Stimulated activated CD8-positive, alpha-beta memory T cell treated with anti-CD3 and anti-CD28 coated beads, Interleukin-7, amount 100 ng/mL, for 1 hour (primary cell): ENCODE measurements around the gene NKD2.
"Not testable (repeated sequence)": the region's sequence is repeated elsewhere in the genome, so short reads cannot be mapped to it uniquely, and the experiment has no call there.

Source experiments
- DNase-seq, 2 donors: peaks; one replicate each; pipeline ENCODE4 v3.0.0-alpha.2; 2020; ENCODE audit warnings: low read depth in 2 of 2

The NKD2 gene

DNA sequence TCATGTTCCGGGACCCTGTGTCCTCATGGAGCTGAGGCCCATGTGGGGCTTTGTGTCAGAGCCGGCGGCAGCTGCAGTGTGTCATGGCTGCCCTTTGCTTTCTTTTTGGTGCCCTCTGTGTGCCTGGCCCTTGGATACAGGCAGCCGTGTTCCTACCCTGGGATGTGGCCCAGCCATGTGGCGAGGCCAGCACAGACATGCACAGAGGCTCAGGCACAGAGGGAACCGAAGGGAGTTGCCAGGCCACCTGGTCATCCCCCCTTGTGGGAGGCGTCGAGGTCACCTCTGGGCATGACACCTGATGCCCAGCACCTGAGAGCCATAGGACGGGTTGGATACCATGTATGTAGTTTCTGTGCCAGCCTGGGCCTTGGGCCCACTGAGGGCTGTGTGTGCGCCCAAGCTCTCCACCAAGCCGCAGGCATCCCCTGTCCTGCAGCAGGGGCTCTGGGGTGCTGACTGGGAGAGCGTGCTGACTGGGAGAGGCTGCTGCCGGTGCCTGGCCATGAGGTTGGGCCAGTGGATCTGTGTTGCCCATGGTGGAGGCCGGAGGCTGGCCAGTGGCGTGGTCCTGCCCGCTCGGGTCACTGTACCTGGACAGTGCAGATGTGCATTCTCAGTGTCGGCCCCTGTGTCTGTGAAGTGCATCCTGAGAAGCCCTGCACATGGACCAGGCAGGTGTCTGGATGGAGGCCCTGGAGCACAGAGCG, 4.8 kb downstream of the NKD2 start:
- DNase-seq: no peak

DNA sequence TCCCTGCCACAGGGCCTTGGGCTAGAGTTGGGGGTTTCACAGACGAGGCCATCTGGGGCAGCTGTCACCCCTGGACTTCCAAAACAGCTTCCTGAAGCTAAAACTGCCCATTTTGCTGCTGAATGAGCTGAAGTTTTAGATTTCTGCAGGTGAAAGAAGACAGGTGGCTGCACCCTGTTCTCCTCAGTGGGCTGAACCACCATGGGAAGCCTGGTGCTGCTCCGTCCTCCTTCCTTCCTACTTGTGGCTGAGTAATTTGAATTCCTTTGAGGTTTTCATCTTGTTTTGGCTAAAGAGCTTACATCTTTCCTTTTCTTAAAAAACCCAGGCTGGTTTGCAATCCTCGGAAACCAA, 5.3 kb downstream of the NKD2 start:
- DNase-seq: no peak

GRCh38 chr5:1014346-1014745, 5.7 kb downstream of the NKD2 start:
- DNase-seq: no peak

GRCh38 chr5:1014781-1015221, 6.2 kb downstream of the NKD2 start:
- DNase-seq: no peak

- DNase-seq: no peak
Observed at GRCh38 chr5:1015507-1015906, 6.9 kb downstream of the NKD2 start.

GRCh38 chr5:1016036-1016435, 7.4 kb downstream of the NKD2 start:
- no peak for DNase-seq

DNA sequence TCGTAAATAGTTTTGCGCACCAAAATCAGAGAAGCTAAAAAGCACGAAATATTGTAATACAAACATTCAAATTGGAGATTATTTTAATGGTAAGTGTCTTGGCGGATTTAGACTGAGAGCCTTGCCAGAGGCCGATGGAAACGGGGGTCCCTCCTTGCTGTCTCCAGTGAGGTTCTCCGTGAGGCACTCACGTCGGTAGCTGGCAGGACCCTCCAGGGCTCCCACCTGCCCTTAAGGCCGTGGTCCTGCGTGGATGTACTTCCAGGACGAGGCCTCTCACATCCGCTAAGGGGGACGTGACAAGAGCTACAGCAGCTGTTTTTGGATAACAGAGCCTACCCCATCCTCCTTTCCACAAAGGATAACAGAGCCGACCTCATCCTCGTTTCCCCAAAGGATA, 7.9 kb downstream of the NKD2 start:
- no peak for DNase-seq

DNA sequence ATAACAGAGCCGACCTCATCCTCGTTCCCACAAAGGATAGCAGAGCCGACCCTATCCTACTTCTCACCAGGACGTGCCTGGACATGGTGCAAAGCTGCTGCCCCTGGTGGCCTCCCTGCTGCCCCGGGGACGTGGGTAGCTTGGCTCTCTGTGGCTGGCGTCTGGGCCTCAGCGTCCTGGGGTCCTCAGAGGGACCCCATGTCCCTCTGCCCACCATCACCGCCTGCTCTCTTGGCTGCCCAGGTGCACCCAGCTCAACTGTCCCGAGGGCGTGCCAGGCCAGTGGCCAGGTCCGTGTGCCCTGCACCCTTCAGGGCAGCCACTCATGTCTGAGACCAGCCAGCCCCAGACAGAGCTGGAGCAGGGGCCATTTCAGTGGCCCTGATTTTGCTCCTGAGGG, 8.5 kb downstream of the NKD2 start:
- DNase-seq: no peak

DNA sequence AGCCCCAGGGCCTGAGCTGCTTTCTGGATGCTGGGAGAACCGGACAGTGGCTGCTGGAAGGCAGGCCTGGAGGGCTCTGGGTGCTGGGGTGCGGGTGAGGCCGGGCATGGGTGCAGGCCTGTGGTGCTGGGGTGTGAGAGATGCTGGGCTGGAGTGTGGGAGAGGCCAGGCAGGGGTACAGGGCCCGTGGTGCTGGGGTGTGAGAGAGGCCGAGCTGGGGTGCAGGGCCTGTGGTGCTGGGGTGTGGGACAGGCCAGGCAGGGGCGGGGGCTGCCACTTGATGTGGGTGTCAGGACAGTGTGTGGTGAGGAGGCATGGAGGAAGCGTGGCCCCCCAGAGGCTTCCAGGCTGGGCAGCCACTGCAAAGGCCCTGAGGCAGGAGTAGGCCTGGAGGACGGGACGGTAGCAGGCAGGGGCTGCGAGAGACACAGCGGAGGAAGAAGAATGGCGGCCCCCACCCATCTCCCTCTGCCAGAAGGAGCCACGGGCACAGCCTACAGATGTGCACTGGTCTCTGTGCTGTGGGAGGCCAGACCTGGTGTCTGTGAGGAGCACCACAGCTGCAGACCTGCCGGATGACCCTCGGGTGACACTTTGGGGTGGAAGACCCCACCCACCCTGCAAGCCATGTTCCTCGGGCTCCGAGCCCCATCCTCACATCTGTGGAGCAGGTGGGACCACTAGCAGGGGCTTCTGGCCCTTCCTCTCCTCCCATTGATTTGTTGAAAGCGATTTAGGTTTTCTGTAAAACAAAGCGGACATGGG, 9.3 kb downstream of the NKD2 start:
- no peak for DNase-seq

- DNase-seq: no peak
Observed at GRCh38 chr5:1018596-1018995, 10.0 kb downstream of the NKD2 start.

DNA sequence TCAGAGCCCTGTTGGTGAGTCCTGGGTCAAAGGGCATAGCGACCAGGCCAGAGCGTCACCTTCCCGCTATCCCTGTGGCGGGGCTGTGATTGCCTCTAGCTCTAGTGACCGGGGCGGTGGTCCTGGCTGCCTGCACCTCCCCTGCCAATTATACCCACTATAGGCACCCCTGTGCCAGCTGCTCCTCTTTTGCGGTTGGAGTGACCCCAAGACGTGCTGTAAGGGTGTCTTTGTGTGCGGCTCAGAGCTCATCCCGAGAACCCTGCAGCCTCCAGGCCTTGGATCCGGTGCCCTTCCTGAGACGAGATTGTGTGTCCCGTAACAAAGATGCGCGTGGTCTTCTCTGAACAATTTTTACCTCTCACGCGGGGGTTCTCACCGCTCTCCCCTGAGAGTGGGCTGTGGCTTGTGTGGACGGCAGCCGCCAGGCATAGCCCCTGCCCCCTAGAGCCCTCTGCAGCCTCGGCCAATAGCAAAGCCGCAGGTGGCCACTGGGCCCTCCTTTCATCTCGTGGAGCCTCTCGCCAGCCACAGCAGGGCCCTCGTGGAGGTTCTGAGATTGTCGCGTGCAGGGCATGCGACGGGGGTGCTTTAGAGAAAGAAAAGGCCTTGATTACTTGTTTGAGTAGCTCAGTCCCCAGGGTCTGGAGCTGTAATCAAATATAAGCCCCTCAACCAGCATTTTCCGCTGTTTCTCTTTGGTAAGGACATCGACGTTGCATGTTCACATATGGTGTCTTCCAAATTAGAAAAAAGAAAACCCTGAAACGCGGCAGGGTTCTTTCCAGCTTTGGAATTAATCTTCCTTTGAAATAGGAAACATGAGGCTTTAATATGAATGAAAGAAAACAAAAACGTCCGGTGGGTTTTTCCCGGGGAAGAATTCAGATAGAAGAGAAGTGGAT, 10.7 kb downstream of the NKD2 start:
- no peak for DNase-seq

DNA sequence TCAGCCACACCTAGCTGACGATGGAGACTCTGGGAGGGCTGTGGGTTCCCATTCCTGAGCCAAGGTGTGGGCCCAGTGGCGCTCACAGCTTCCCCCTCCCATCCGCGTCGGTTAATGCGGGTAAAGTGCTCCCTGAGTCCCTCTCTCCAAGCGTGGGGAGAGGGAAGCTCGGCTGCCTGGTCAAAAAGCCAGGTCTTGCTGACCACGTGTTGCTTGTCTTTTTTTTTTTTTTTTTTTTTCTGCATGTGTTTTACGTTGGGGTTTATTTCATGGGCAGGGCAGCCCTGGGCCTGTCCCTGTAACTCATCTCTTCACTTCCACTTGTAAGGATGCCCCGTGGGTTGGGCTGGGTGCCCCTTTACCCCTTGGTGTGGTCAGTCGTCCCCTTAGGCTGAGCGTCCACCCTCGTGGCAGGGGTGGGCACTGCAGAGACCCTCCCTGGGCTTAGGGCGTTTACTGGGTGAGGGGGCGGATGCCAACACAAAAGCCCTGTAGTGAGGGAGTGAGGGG, 11.9 kb downstream of the NKD2 start:
- DNase-seq: no peak

- no peak for DNase-seq
Observed at GRCh38 chr5:1021136-1021968, 12.8 kb downstream of the NKD2 start.

DNA sequence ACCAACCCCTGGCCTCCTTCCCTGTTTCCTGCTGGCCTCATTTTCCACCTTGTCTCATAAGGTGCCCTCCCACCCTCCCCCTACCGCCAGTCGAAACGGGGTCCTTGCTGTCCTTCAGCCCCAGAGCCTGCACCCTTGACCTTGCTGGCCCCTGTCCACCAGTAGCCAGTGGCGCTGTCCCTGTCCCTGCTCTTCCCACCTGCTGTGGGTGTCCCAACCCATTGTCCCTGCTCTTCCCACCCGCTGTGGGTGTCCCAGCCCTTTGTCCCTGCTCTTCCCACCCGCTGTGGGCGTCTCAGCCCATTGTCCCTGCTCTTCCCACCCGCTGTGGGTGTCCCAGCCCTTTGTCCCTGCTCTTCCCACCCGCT, 13.4 kb downstream of the NKD2 start:
- not testable (repeated sequence) for DNase-seq

- no peak for DNase-seq
Observed at GRCh38 chr5:1026700-1027621, 18.4 kb downstream of the NKD2 start.

- DNase-seq: no peak
Observed at GRCh38 chr5:1027631-1028441, 19.2 kb downstream of the NKD2 start.

DNA sequence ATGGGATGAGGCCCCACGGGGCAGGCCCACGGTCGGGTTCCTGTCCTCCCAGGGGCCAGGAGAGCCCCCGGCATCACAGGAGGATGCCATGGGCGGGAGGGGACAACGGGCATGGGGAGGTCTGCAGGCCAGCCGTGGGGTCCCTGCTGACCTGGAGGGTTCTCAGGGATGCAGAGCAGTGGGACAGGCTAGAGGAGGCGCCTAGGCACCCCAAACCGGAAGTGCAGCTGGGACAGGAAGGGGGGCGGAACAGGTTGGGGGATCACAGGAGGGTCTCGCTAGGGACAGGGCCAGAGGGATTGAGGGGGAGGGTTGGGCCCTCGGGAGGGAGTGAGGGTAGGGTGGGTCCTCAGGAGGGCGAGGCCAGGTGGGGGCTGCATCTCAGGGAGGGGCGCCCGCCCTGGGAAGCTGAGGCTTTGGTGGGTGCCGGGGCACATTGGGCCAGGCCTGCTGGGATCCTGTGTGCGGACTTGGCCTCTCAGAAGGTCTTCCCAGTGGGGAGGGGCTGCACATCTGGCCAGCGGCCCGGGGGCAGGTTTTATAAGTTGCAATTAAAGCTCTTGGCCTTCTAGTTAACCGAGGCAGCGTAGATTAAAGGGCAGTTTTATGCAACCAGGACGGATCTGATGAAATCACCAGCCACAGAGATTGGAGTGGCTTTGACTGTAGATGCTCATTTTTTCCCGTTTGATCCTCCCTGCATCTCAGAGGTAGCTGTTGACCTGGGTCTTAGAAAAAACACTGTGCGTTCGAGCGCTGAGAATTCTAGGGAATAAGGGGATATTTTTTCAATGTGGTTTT, 20.1 kb downstream of the NKD2 start:
- no peak for DNase-seq

DNA sequence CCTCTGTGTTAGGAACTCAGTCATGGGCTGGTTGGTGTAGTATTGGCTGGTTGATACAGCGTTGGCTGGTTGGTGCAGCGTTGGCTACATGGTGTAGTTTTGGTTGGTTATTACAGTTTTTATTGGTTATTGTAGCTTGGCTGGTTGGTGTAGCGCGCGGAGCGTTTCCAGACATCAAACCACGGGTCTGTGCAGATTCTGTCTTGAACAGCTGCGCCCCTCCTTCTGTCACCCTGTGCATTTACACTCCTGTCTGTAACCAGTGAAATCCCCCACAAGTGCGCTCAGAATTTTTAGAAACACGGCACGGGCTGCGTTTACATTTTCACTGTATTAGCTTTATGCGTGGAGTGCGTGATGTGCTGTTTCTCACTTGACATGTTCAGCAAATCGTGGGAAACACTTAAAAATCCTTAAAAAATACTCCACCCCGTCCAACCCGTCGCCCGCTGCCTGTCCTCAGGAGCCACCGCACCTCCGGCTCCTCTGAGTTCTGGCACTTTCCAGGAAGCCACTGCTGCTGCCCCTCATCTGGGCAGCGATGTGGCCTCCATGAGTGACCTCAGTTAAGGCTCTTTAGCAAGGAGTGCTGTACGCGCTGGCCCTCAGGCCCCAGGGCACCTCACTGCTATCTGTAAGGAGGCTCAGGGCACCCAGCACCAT, 20.8 kb downstream of the NKD2 start:
- no peak for DNase-seq
